ENCODE results near the gene MRAP2.
"Not testable (repeated sequence)": the region's sequence is repeated elsewhere in the genome, so short reads cannot be mapped to it uniquely, and the experiment has no call there.

Gene MRAP2

GRCh38 chr6:84033523-84034451 lies at the start of gene MRAP2:
MRAP2 (plus strand) TSS chr6:84033772; CDS start chr6:84055319, 21,547 bp downstream.
- DNase-seq, result no peak

- no peak for DNase-seq
Measured at GRCh38 chr6:83984411-83984810, 49.2 kb upstream of the MRAP2 start.

- DNase-seq, result no peak
Measured at GRCh38 chr6:83985308-83985713, 48.3 kb upstream of the MRAP2 start.

GRCh38 chr6:83985715-83986114 lies 47.9 kb upstream of the MRAP2 start:
- no peak for DNase-seq

GRCh38 chr6:83998021-83998584 lies 35.5 kb upstream of the MRAP2 start:
- no peak for DNase-seq

GRCh38 chr6:84001119-84001518 lies 32.5 kb upstream of the MRAP2 start:
- no peak for DNase-seq

GRCh38 chr6:84002226-84002625 lies 31.3 kb upstream of the MRAP2 start:
- DNase-seq, result no peak

- DNase-seq, result no peak
Measured at GRCh38 chr6:84003131-84003530, 30.4 kb upstream of the MRAP2 start.

- no peak for DNase-seq
Measured at GRCh38 chr6:84003654-84004053, 29.9 kb upstream of the MRAP2 start.

GRCh38 chr6:84007871-84008270 lies 25.7 kb upstream of the MRAP2 start:
- DNase-seq, result no peak

GRCh38 chr6:84013354-84013753 lies 20.2 kb upstream of the MRAP2 start:
- no peak for DNase-seq

- no peak for DNase-seq
Measured at GRCh38 chr6:84013931-84014330, 19.6 kb upstream of the MRAP2 start.

GRCh38 chr6:84016029-84016428 lies 17.5 kb upstream of the MRAP2 start:
- DNase-seq, result no peak

GRCh38 chr6:84017709-84018452 lies 15.7 kb upstream of the MRAP2 start:
- no peak for DNase-seq

- no peak for DNase-seq
Measured at GRCh38 chr6:84018453-84019061, 15.0 kb upstream of the MRAP2 start.

- DNase-seq, result no peak
Measured at GRCh38 chr6:84019141-84019841, 14.3 kb upstream of the MRAP2 start.

GRCh38 chr6:84019842-84020211 lies 13.7 kb upstream of the MRAP2 start:
- DNase-seq, result no peak

GRCh38 chr6:84021625-84022024 lies 11.9 kb upstream of the MRAP2 start:
- DNase-seq, result no peak

GRCh38 chr6:84026721-84027164 lies 6.8 kb upstream of the MRAP2 start:
- DNase-seq, result no peak

- no peak for DNase-seq
Measured at GRCh38 chr6:84027340-84028181, 6.0 kb upstream of the MRAP2 start.

GRCh38 chr6:84028350-84028749 lies 5.2 kb upstream of the MRAP2 start:
- no peak for DNase-seq

GRCh38 chr6:84032000-84032399 lies 1.6 kb upstream of the MRAP2 start:
- DNase-seq, result not testable (repeated sequence)

Data from activated effector memory CD4-positive, alpha-beta T cell treated with anti-CD3 and anti-CD28 coated beads, Interleukin-2, amount 50 U/mL, for 16 hours (primary cell).